ENCODE data around the gene ZG16.

Gene ZG16

GRCh38 chr16:29811170-29811895 is 33.3 kb downstream of the ZG16 start:
- DNase-seq = peak; percentile 76

- peak; percentile 66 for DNase-seq
Observed at GRCh38 chr16:29811896-29812665, 34.0 kb downstream of the ZG16 start, which contains the start of gene PRRT2. PRRT2 (plus strand) TSS chr16:29812193; CDS start chr16:29813055, 862 bp downstream.

- no peak for DNase-seq
Observed at GRCh38 chr16:29812754-29813643, 34.9 kb downstream of the ZG16 start.

- no peak for DNase-seq
Observed at GRCh38 chr16:29813644-29814562, 35.8 kb downstream of the ZG16 start.

- DNase-seq = no peak
Observed at GRCh38 chr16:29814592-29814991, 36.5 kb downstream of the ZG16 start.

- DNase-seq = peak; percentile 70
Observed at GRCh38 chr16:29815032-29815721, 37.1 kb downstream of the ZG16 start.

GRCh38 chr16:29815793-29816693 is 38.0 kb downstream of the ZG16 start, which contains the start of gene PAGR1:
PAGR1 (plus strand) TSS chr16:29816152; CDS start chr16:29816526, 374 bp downstream.
- peak; percentile 98 for DNase-seq

- DNase-seq = peak; percentile 66
Observed at GRCh38 chr16:29816694-29817441, 38.8 kb downstream of the ZG16 start.

GRCh38 chr16:29818082-29818481 is 40.0 kb downstream of the ZG16 start:
- no peak for DNase-seq

- no peak for DNase-seq
Observed at GRCh38 chr16:29819506-29819905, 41.5 kb downstream of the ZG16 start.

GRCh38 chr16:29820271-29820701 is 42.2 kb downstream of the ZG16 start, which contains the start of gene MVP:
MVP (plus strand) TSS chr16:29820462; CDS start chr16:29830550, 10,088 bp downstream.
- peak; percentile 73 for DNase-seq

- DNase-seq = peak; percentile 53
Observed at GRCh38 chr16:29820730-29821642, 42.9 kb downstream of the ZG16 start.

GRCh38 chr16:29821643-29822115 is 43.6 kb downstream of the ZG16 start:
- DNase-seq = no peak

- DNase-seq = no peak
Observed at GRCh38 chr16:29824589-29825144, 46.6 kb downstream of the ZG16 start.

GRCh38 chr16:29825145-29826044 is 47.3 kb downstream of the ZG16 start:
- peak; percentile 58 for DNase-seq

- no peak for DNase-seq
Observed at GRCh38 chr16:29826342-29826695, 48.3 kb downstream of the ZG16 start.

All from CD4-positive, alpha-beta T cell treated with Interleukin-6 for 4 hours (primary cell).